Raji (cell line): ENCODE measurements around the gene NEK7.

Experiments used
- POLR2A ChIP-seq: IDR thresholded peaks from 2 replicates; pipeline ENCODE4 v1.6.1; 2011; ENCODE audit warnings: low read depth, low read length, control low read depth; ENCODE audit not compliant: insufficient read depth

Gene NEK7

DNA sequence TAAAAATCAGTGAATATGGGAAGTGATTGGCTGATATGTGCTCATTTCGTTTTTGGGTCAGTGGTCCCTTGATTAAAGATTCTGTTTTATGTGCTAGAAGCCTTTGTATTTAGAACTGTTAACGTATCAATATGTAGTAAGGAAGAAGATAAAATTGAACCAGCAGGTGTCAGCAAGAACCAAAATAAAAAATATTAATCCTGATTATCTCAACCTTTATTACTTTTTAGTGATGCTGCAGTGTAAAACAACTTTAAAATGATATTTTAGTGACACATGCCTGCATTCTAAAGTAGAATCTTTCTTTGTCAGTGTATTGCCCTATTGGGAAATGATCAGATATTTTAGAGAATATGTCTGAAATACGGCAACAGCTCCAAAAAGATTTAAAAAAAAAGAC, 49.5 kb downstream of the NEK7 start:
- TF ChIP-seq POLR2A: no peak

DNA sequence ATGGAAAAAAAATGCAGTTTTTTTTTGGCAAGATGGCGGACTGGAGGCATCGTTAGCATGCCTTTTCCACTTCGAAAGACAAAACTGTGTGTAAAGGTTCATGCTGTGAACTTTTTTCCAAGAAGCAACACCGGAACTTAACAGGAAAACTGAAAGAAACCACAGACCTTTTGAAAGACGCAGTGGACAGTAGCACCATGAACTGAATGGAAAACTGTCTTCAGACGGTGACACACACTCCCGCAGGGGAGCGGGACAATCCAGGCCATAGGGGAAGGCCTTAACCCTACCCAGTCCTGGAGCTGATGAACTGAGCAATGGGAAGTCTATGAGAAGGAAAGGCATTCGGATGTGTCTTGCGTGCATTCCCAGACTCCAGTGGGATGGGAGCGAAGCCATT, 54.9 kb downstream of the NEK7 start:
- TF ChIP-seq POLR2A: no peak

DNA sequence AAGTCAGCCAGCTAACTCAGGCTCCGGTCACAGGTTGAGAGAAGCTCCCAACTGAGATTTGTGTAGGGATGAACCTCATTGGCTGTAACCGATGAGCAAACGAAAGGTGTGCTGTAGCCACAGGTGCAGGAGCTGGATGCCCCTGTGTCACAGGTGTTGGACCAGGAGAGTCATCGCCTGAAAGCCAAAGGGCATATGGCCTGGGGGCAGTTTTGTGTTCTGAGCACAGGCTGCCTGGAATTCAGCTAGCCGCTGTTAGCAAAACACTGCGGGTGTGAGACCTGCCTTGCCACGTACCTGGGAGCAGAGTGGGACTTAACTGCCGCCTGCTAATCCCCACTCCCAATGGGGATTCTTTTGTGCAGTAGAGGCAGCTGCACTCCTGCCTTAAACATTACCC, 55.3 kb downstream of the NEK7 start:
- TF ChIP-seq POLR2A: no peak

DNA sequence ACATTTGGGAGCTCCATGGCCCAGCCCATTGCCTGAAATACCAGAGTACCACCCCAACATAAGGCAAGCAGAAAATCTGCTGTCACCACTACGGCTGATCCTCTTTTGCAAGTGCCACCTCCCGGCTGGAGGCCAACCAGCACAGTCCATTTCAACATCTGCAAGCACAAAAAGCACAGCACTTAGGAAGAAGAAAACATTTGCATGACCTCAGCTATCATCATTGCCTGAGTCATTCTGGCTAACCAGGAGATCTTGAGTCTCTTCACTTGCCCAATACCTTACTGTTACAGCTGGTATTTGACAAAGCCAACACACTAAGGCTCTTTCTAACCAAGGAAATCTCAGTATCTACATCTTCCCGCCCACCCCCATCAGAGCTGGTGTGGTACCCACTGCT, 55.9 kb downstream of the NEK7 start:
- TF ChIP-seq POLR2A: no peak

GRCh38 chr1:198214924-198215323, 58.1 kb downstream of the NEK7 start:
- no peak for TF ChIP-seq POLR2A

DNA sequence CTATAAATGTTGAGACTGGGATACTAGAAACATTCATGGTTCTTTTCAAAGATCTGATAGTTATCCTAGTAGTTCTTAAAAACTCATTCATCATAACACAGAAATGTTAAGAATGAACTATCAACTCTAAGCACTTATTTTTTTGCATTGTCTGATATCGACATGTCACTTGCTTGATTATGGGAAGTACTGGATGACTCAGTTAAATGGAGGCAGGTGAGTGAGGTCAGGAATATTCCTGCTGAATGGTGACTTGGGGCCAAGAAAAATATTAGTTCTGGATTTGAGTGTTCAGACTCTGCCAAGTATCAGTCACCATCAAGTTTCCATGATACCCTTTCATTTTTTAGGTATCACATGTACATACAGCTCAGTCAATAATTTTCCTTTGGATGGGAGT, 63.6 kb downstream of the NEK7 start:
- no peak for TF ChIP-seq POLR2A

DNA sequence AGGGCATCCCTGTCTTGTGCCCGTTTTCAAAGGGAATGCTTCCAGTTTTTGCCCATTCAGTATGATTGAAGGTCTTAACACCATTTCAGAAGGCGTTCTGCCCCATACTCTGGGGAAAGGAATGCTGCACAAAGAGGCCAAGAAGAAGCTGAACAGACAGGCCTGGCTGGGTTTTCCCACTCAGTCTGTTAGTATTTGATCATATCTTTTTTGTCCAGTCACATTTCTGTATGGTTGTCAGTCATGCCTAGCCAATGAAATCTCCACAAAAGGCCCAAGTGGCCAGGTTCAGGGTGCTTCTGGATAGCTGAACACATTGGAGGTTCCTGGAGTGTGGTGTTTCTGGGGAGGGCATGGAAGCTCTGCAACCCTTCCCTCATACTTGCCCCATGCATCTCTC, 72.1 kb downstream of the NEK7 start:
- TF ChIP-seq POLR2A: no peak

DNA sequence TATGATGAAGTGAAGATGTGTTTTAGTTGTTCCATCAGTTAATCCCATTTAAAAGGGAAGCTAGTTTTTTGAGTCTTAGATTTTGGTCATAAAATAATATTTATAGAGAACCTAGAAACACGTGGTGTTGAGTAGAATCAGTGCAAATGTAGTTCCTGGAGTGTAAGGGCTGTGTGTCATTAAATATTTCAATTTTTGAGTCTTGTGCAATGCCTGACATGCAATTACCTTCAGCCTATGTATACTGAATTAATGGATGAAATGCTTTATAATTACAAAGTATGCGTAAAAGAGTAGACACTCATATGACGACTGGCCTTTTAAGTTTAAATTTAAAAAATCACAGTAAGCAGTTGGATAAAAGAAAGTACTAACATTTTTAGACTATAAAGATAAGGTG, 75.0 kb downstream of the NEK7 start:
- TF ChIP-seq POLR2A: no peak

GRCh38 chr1:198232378-198232777, 75.6 kb downstream of the NEK7 start:
- TF ChIP-seq POLR2A: no peak

GRCh38 chr1:198232940-198233675, 76.3 kb downstream of the NEK7 start:
- TF ChIP-seq POLR2A: no peak

DNA sequence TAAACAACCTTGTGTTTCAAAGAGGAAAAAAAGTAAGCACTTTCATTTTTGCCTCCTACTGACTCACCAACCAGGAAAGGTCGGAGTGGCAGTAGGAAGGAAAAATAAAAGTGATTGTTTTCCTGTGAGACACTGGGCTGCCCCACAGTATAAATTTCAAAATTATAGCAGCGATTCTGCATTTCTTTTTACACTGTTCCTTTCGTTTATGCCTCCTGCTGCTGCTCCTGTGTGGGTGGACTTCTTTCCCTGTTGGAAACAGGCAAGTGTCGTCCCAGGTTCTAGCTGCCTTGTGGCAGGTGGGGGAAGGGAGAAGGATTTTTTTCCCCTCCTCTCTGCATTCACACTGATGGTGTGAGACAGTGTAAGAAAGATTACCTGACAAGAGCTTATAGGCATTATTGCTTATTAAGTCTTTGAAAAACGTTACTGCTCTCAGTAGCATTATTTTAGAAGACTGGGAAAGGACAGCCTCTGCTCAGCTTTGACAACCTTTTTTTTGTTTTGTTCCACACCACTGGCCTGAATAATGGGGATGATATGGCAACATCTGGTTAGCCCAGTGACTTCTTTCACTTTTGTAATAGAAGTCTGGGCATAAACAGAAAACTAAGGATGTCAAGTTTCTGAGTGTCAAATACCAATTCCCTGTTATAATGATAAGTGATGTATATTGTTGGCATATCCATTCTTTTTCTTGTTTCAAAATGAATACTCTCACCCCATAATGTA, 77.9 kb downstream of the NEK7 start:
- TF ChIP-seq POLR2A: no peak

DNA sequence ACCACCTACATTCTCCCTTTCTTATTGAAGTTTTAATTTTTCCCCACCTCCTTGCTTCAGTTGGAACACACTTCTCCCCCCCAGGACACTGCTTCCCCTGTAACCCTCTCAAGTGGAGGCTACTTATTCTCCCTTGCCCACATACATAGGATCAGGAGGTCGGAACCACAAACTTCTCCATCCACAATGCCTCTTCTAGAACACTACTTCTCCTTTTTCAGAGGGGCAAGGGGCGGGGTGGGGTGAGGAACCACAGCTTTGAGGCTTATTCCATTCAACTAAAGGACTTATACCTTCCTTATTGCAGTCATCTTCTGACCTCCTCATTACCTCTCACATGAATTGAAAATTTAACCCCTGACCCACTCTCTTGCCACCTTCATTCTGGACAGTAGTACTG, 81.3 kb downstream of the NEK7 start:
- TF ChIP-seq POLR2A: no peak

DNA sequence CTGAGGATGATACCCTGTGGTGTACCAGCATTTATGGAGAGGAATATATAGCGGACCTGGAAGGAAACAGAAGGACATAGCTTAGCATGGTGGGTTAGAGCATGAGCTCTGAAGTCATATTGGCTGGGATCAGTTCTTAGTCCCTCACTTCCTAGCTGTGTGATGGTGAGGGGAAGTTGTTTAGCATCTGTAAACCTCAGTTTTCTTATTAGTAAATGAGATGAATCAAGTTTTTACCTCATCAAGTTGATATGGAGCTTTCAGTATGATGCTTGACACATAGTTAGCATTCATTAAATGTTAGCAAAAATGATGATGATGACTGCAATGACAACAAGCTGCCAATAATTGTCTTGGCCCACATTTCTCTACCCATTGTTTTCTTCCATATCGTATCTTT, 84.8 kb downstream of the NEK7 start:
- TF ChIP-seq POLR2A: no peak

DNA sequence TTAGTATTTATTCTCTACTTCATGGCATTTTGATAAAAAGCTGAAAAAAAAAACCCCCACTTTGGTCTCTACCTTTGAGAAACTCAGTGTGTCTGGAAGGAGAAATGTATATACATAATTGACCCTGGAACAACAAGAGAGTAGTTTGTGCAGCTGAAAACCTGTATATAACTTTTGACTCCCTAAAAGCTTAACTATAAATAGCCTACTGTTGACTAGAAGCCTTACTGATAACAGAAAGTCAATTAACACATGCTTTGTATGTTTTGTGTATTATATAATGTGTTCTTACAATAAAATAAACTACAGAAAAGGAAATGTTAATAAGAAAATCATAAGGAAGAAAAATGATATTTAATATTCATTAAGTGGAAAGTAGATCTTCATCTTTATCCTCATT, 88.0 kb downstream of the NEK7 start:
- TF ChIP-seq POLR2A: no peak

DNA sequence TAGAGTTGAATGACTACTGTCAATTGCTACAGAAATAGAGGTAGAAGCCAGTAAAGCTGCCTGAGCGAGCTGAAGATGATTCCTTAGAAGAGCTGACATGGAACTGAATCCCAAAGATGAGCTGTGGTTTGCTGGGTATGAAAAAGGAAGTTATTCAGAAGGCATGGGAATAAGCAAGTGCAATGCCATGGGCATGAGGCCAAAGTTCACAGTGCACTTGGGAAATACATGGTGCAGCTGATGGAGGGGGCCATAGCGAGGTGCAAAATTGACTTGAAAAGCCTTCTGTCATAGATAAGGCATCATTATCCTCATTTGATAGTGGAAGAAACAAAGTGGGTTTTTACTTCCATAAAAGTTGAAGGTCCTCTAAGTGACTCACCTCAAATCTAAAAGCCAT, 88.6 kb downstream of the NEK7 start:
- TF ChIP-seq POLR2A: no peak

DNA sequence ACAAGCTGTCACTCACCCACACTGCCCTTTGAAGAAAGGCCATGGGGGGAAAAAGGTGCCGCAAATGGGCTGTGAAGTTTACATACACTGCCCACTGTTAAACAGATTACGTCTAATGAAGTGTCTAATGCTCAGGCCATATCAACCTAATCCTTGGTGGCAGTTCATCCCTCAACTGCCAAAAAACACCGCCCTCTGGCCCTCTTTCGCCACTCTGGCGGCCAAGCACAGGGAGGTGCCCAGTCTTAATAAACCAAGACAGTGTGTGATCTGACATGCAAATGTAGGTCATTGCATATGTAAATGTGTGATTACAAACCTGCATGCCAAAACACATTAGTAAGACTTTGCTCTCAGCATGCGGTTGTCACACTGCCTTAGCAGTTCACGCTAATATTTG, 89.5 kb downstream of the NEK7 start:
- no peak for TF ChIP-seq POLR2A

DNA sequence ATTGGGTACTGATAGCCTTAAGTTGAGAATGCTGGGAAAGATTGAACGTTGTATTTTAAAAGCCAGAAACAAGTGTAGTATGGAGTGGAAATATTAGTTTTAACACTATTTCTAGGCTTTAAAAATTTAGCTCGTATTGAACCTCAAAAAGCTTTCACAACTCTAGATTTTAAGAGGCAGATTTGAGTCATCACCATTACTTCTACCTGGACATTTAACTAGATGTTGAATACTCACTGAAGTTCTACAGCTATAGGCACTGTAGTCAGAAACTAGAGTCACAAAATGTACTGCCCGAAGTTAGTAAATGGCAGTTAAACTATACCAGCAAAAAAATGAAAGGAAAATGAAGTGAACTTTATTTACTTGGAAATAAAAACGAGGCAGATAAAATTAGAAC, 96.5 kb downstream of the NEK7 start:
- no peak for TF ChIP-seq POLR2A
